HEK293 (cell line): ENCODE data around the gene SRPK1.

Experiments
- BCL6B ChIP-seq: fragments of 450-650 bp; formaldehyde crosslinking; IDR thresholded peaks from 2 replicates; pipeline ENCODE4 v1.5.1; 2017; ENCODE audit warnings: missing biosample characterization, missing genetic modification characterization
- GFI1B ChIP-seq: fragments of 450-650 bp; formaldehyde crosslinking; IDR thresholded peaks from 2 replicates; pipeline ENCODE4 v1.5.1; 2016; ENCODE audit warnings: missing biosample characterization, missing genetic modification characterization
- GLIS2 ChIP-seq: fragments of 450-650 bp; formaldehyde crosslinking; IDR thresholded peaks from 2 replicates; pipeline ENCODE4 v1.5.1; 2016; ENCODE audit warnings: missing biosample characterization, missing genetic modification characterization
- HIC1 ChIP-seq: fragments of 450-650 bp; formaldehyde crosslinking; IDR thresholded peaks from 2 replicates; pipeline ENCODE4 v1.5.1; 2016; ENCODE audit warnings: missing biosample characterization, missing genetic modification characterization
- IKZF3 ChIP-seq: fragments of 450-650 bp; IDR thresholded peaks from 2 replicates; pipeline ENCODE4 v1.5.0; 2018; ENCODE audit warnings: missing biosample characterization, mild to moderate bottlenecking, missing genetic modification characterization, moderate library complexity
- KLF9 ChIP-seq: fragments of 450-650 bp; formaldehyde crosslinking; IDR thresholded peaks from 2 replicates; pipeline ENCODE4 v1.5.1; 2016; ENCODE audit warnings: missing biosample characterization, missing genetic modification characterization, low read depth
- PRDM2 ChIP-seq: fragments of 450-650 bp; formaldehyde crosslinking; IDR thresholded peaks from 2 replicates; pipeline ENCODE4 v1.5.1; 2016; ENCODE audit warnings: missing biosample characterization, missing genetic modification characterization, borderline replicate concordance
- ZBTB1 ChIP-seq: fragments of 450-650 bp; formaldehyde crosslinking; IDR thresholded peaks from 2 replicates; pipeline ENCODE4 v1.5.1; 2016; ENCODE audit warnings: missing biosample characterization, missing genetic modification characterization
- ZBTB21 ChIP-seq: fragments of 450-650 bp; formaldehyde crosslinking; IDR thresholded peaks from 2 replicates; pipeline ENCODE4 v1.5.1; 2017; ENCODE audit warnings: missing biosample characterization, missing genetic modification characterization
- ZBTB44 ChIP-seq: fragments of 450-650 bp; IDR thresholded peaks from 2 replicates; pipeline ENCODE4 v1.5.1; 2018; ENCODE audit warnings: missing biosample characterization, mild to moderate bottlenecking, missing genetic modification characterization
- ZBTB48 ChIP-seq: fragments of 450-650 bp; formaldehyde crosslinking; IDR thresholded peaks from 2 replicates; pipeline ENCODE4 v1.5.1; 2016; ENCODE audit warnings: missing biosample characterization, missing genetic modification characterization
- ZBTB7A ChIP-seq: fragments of 450-650 bp; formaldehyde crosslinking; IDR thresholded peaks from 2 replicates; pipeline ENCODE4 v1.5.1; 2016; ENCODE audit warnings: low read depth, missing biosample characterization, missing genetic modification characterization
- ZNF10 ChIP-seq: fragments of 450-650 bp; formaldehyde crosslinking; IDR thresholded peaks from 2 replicates; pipeline ENCODE4 v1.5.1; 2017; ENCODE audit warnings: missing biosample characterization, missing genetic modification characterization
- ZNF112 ChIP-seq: fragments of 450-650 bp; formaldehyde crosslinking; IDR thresholded peaks from 2 replicates; pipeline ENCODE4 v1.5.0; 2017; ENCODE audit warnings: missing biosample characterization, missing genetic modification characterization
- ZNF138 ChIP-seq: fragments of 450-650 bp; formaldehyde crosslinking; IDR thresholded peaks from 2 replicates; pipeline ENCODE4 v1.5.1; 2016; ENCODE audit warnings: missing biosample characterization, missing genetic modification characterization, borderline replicate concordance
- ZNF140 ChIP-seq: fragments of 450-650 bp; formaldehyde crosslinking; IDR thresholded peaks from 2 replicates; pipeline ENCODE4 v1.5.1; 2016; ENCODE audit warnings: missing biosample characterization, missing genetic modification characterization
- ZNF155 ChIP-seq: fragments of 450-650 bp; formaldehyde crosslinking; IDR thresholded peaks from 2 replicates; pipeline ENCODE4 v1.5.1; 2016; ENCODE audit warnings: missing biosample characterization, missing genetic modification characterization
- ZNF202 ChIP-seq: fragments of 450-650 bp; formaldehyde crosslinking; IDR thresholded peaks from 2 replicates; pipeline ENCODE4 v1.5.1; 2016; ENCODE audit warnings: missing biosample characterization, missing genetic modification characterization, borderline replicate concordance
- ZNF274 ChIP-seq, 2 experiments: fragments of 200-500 bp in 1 of 2; fragments of 450-650 bp in 1 of 2; sonication (Bioruptor generic) in 1 of 2; formaldehyde crosslinking in 1 of 2; IDR thresholded peaks; 2 replicates each; pipeline versions ENCODE4 v1.5.1 to v1.6.1; 2014 to 2016; ENCODE audit warnings: borderline replicate concordance in 1 of 2, inconsistent platforms in 1 of 2, low read length in 1 of 2, missing biosample characterization in 1 of 2, missing genetic modification characterization in 1 of 2
- ZNF324 ChIP-seq: fragments of 450-650 bp; formaldehyde crosslinking; IDR thresholded peaks from 2 replicates; pipeline ENCODE4 v1.5.1; 2016; ENCODE audit warnings: missing biosample characterization, missing genetic modification characterization
- ZNF366 ChIP-seq: fragments of 450-650 bp; formaldehyde crosslinking; conservative IDR thresholded peaks from 2 replicates; pipeline ENCODE4 v1.5.1; 2016; ENCODE audit warnings: missing biosample characterization, missing genetic modification characterization
- ZNF394 ChIP-seq: fragments of 450-650 bp; formaldehyde crosslinking; IDR thresholded peaks from 2 replicates; pipeline ENCODE4 v1.5.1; 2016; ENCODE audit warnings: missing biosample characterization, missing genetic modification characterization, mild to moderate bottlenecking, moderate library complexity, borderline replicate concordance
- ZNF585B ChIP-seq: fragments of 450-650 bp; formaldehyde crosslinking; IDR thresholded peaks from 2 replicates; pipeline ENCODE4 v1.5.1; 2016; ENCODE audit warnings: missing biosample characterization, missing genetic modification characterization
- ZNF600 ChIP-seq: fragments of 450-650 bp; formaldehyde crosslinking; IDR thresholded peaks from 2 replicates; pipeline ENCODE4 v1.5.1; 2016; ENCODE audit warnings: missing biosample characterization, missing genetic modification characterization
- ZNF623 ChIP-seq: fragments of 450-650 bp; formaldehyde crosslinking; IDR thresholded peaks from 2 replicates; pipeline ENCODE4 v1.5.1; 2016; ENCODE audit warnings: missing biosample characterization, missing genetic modification characterization
- ZNF629 ChIP-seq: fragments of 450-650 bp; formaldehyde crosslinking; IDR thresholded peaks from 2 replicates; pipeline ENCODE4 v1.5.1; 2017; ENCODE audit warnings: missing biosample characterization, missing genetic modification characterization
- ZNF792 ChIP-seq: fragments of 450-650 bp; formaldehyde crosslinking; IDR thresholded peaks from 2 replicates; pipeline ENCODE4 v1.5.1; 2016; ENCODE audit warnings: missing biosample characterization, missing genetic modification characterization
- ZSCAN5A ChIP-seq: fragments of 450-650 bp; formaldehyde crosslinking; IDR thresholded peaks from 2 replicates; pipeline ENCODE4 v1.5.1; 2016; ENCODE audit warnings: missing biosample characterization, missing genetic modification characterization

The SRPK1 gene

GRCh38 chr6:35919085-35919826 is 1.6 kb downstream of the SRPK1 start (continued):
- TF ChIP-seq PRDM2 (tag by site-specific recombination): no peak
- no peak; the same call in none of the 2 replicates for TF ChIP-seq ZNF600 (tag by site-specific recombination)
- TF ChIP-seq ZNF792 (tag by site-specific recombination): no peak
- no peak for TF ChIP-seq ZBTB48 (tag by site-specific recombination)
- 0 out of 2 replicates have a peak, but pooled peaks have one; percentile 20 for TF ChIP-seq IKZF3 (tag by site-specific recombination)
- no peak for TF ChIP-seq ZBTB1
- TF ChIP-seq ZNF394 (tag by site-specific recombination): no peak
- no peak for TF ChIP-seq ZNF140
- TF ChIP-seq ZSCAN5A (tag by site-specific recombination): no peak
- TF ChIP-seq GLIS2 (tag by site-specific recombination): no peak
- peak; percentile 82 for TF ChIP-seq ZNF366 (tag by site-specific recombination)
- no peak for TF ChIP-seq ZBTB7A (tag by site-specific recombination)
- no peak for TF ChIP-seq BCL6B (tag by site-specific recombination)
- TF ChIP-seq ZNF585B (tag by site-specific recombination): no peak
- no peak for TF ChIP-seq ZNF274 (IDR thresholded peaks at IDR 0.05; ENCODE audit: low read length)
- no peak for TF ChIP-seq ZNF274 (tag by site-specific recombination; IDR thresholded peaks at IDR 0.05; ENCODE audit: borderline replicate concordance)
- TF ChIP-seq ZNF138 (tag by site-specific recombination): no peak
- TF ChIP-seq HIC1: no peak
- TF ChIP-seq KLF9: no peak
- TF ChIP-seq ZNF324 (tag by site-specific recombination): peak; percentile 75; the same call in 1 of the 2 replicates
- no peak for TF ChIP-seq ZNF202 (tag by site-specific recombination)
- TF ChIP-seq ZNF10 (tag by site-specific recombination): no peak
- no peak for TF ChIP-seq ZNF623
- TF ChIP-seq ZBTB44 (tag by site-specific recombination): no peak
- no peak for TF ChIP-seq GFI1B
- no peak for TF ChIP-seq ZNF112 (tag by site-specific recombination)
- TF ChIP-seq ZNF155 (tag by site-specific recombination): no peak
- peak; percentile 88 for TF ChIP-seq ZNF629 (tag by site-specific recombination)
- TF ChIP-seq ZBTB21: peak; percentile 87
